ENCODE data around the gene ZNF638.

GRCh38 chr2:71292159-71292558 is 39.4 kb upstream of the ZNF638 start:
- TF ChIP-seq, protein P1, sequence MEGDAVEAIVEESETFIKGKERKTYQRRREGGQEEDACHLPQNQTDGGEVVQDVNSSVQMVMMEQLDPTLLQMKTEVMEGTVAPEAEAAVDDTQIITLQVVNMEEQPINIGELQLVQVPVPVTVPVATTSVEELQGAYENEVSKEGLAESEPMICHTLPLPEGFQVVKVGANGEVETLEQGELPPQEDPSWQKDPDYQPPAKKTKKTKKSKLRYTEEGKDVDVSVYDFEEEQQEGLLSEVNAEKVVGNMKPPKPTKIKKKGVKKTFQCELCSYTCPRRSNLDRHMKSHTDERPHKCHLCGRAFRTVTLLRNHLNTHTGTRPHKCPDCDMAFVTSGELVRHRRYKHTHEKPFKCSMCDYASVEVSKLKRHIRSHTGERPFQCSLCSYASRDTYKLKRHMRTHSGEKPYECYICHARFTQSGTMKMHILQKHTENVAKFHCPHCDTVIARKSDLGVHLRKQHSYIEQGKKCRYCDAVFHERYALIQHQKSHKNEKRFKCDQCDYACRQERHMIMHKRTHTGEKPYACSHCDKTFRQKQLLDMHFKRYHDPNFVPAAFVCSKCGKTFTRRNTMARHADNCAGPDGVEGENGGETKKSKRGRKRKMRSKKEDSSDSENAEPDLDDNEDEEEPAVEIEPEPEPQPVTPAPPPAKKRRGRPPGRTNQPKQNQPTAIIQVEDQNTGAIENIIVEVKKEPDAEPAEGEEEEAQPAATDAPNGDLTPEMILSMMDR (IDR thresholded peaks at IDR 0.05) = no peak
- TF ChIP-seq POLR2A (IDR thresholded peaks at IDR 0.05) = no peak
- no peak for TF ChIP-seq EP300 (IDR thresholded peaks at IDR 0.05)
